Fibroblast of the aortic adventitia (primary cell): ENCODE data around the gene ZNF684. TPM values are rescaled to one million over a fixed set of nuclear protein-coding genes. Genes with fewer than 3 reads are reported as not detected.

Experiments
- DNase-seq: peaks from one replicate; pipeline ENCODE4 v3.0.0-alpha.2; 2010; ENCODE audit warnings: low read depth
- H3K4me3 ChIP-seq: 2 replicates; pipeline ENCODE4 v1.5.1; 2011; ENCODE audit warnings: low read depth, mild to moderate bottlenecking, control low read depth, low read length, moderate library complexity
- total RNA-seq: library from RNA; depleted of rRNA; stranded (reverse); fragments of >200 nt; gene quantifications from 2 replicates; pipeline ENCODE4 v1.2.3, GENCODE V29; 2012; ENCODE audit warnings: low replicate concordance
- TF ChIP-seq, protein P1 (sequence below): IDR thresholded peaks from 2 replicates; pipeline ENCODE4 v1.5.1; 2011; ENCODE audit warnings: mild to moderate bottlenecking, low read length, control low read depth, inconsistent platforms; ENCODE audit not compliant: insufficient read depth

Gene ZNF684
- total RNA-seq, 1 donor = 5.6 TPM

DNA sequence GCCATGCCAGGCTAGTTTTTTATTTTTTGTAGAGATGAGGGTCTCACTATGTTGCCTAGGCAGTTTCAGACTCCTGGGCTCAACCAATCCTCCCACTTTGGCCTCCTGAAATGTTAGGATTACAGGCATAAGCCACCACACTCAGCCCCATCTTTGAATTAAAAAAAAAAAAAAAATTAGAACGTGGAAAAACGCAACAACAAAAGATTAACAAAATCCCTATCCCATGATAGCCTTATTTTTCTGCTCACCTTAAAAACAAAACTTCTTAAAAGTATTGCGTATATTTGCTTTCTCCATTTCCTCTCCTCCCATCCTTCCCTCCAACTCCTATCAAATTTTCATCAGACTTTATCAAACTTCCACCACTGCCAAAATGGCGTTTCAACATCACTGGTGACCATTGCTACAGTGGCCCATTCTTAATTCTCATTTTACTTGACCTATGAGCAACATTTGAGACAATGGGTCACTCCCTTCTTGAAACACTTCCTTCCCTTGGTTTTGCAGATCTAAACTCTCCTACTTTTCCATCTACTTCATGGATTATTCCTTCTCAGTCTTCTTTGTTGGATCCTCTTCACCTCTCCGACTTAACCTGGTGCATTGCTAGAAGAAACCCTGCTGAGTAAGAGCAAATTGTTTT lies 579 bp upstream of the ZNF684 start:
- TF ChIP-seq, protein P1, sequence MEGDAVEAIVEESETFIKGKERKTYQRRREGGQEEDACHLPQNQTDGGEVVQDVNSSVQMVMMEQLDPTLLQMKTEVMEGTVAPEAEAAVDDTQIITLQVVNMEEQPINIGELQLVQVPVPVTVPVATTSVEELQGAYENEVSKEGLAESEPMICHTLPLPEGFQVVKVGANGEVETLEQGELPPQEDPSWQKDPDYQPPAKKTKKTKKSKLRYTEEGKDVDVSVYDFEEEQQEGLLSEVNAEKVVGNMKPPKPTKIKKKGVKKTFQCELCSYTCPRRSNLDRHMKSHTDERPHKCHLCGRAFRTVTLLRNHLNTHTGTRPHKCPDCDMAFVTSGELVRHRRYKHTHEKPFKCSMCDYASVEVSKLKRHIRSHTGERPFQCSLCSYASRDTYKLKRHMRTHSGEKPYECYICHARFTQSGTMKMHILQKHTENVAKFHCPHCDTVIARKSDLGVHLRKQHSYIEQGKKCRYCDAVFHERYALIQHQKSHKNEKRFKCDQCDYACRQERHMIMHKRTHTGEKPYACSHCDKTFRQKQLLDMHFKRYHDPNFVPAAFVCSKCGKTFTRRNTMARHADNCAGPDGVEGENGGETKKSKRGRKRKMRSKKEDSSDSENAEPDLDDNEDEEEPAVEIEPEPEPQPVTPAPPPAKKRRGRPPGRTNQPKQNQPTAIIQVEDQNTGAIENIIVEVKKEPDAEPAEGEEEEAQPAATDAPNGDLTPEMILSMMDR = no peak
- peak overlapping the region; percentile 95 for H3K4me3 ChIP-seq
- DNase-seq = no peak

DNA sequence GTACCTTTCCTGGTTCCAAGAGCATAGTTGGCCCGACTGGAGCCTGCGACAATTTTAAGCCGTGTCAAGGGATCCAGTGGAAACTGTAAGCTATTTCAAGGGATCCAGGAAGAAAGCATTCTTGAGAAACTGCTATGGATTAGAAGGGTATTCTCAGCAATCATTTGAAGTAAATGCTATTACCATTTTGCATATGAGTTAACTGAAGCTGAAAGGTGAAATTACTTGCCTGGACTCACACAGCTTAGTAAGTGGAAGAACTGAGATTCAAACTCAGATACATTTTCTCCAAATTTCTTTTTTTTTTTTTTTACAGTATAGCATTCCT lies 589 bp downstream of the ZNF684 start:
- TF ChIP-seq, protein P1 = no peak
- no peak for DNase-seq
- peak overlapping the region; percentile 95 for H3K4me3 ChIP-seq

DNA sequence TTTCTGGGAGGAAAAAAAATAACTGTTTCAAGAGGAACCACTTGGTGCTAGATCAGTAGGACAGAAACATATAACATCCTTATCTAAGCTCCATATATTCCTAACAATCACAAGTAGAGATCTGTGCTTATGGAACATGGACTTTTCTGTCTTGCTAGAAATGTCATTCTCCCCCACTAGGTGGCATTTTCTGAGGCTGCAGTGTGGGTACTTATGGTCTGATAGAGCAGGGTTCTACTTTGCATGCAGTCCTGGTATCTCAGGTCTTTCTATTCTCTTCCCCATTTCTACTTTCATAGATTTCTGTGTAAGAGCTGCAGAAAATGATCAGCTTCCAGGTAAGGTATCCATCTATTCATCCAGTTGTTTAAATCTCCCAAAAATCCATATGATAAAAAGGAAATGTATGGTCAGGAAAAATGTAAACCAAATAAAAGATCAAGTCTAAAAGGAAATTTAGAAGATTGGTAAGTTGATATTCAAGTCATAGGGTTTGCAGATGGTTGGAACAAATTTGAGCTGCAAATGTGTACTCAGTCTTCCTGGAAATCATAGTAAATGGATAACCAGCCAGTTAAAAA lies 1.5 kb downstream of the ZNF684 start:
- TF ChIP-seq, protein P1 = peak; percentile 78
- peak; percentile 65 for DNase-seq
- no peak overlapping the region for H3K4me3 ChIP-seq

DNA sequence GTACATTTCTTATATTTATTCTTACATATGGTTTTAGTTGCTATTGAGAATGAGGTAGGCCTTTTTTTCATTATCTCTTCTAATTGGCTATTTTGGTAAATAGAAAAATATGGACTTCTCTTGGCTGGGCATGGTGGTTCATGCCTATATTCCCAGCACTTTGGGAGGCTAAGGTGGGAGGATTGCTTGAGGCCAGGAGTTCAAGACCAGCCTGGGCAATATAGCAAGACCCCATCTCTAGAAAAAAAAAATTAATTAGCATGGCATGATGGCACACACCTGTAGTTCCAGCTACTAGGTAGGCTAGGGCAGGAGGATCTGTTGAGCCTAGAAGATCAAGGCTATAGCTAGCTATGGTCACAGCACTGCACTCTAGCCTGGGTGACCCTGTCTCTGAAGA lies 3.2 kb downstream of the ZNF684 start:
- DNase-seq = no peak

DNA sequence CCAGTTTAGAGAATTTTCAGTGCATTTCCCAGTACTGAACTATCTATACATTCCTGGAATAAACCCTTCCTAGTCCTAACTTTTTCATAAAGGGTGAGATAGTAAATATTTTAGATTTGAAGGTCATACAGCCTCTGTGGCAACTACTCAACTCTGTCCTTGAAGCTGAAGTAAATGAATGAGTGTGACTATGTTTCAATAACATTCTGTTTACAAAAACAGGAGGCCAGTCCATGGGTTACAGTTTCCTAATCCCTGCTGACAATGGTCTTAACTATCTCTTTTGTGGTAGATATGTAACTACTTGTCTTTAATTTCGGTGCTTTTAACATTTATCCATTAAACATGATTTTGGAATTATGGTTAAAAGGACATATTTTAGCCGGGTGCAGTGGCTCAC lies 4.3 kb downstream of the ZNF684 start:
- TF ChIP-seq, protein P1 = no peak
- no peak overlapping the region for H3K4me3 ChIP-seq
- DNase-seq = no peak

More for the DNA sequence above, 3.2 kb downstream of the ZNF684 start:
- no peak overlapping the region for H3K4me3 ChIP-seq
- TF ChIP-seq, protein P1 = no peak

DNA sequence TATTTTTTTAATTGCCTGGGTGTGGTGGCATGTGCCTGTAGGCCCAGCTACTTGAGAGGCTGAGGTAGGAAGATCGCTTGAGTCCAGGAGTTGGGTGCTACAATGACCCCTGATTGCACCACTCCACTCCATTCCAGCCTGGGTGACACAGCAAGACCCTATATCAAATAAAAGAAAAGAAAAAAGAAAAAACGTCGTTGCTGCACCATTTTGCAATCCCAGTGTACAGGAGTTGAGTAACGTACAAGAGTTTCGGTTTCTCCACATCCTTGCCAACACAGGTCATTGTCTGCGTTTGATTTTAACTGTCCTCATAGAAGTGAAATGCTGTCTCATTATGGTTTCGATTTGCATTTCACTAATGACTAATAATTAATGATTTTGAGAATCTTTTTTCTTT lies 7.9 kb downstream of the ZNF684 start:
- no peak overlapping the region for H3K4me3 ChIP-seq
- TF ChIP-seq, protein P1 = no peak
- no peak for DNase-seq

DNA sequence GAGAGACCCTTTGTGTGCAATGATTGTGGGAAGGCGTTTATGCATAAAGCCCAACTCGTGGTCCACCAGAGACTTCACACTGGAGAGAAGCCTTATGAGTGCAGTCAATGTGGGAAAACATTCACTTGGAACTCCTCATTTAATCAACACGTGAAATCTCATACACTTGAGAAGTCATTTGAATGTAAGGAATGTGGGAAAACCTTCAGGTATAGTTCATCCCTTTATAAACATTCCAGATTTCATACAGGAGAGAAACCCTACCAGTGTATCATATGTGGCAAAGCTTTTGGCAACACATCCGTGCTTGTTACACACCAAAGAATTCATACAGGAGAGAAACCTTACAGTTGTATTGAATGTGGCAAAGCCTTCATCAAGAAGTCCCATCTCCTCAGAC lies 15.5 kb downstream of the ZNF684 start:
- TF ChIP-seq, protein P1 = no peak
- DNase-seq = no peak
- no peak overlapping the region for H3K4me3 ChIP-seq
